ENCODE results near the gene STEEP1.

DNA sequence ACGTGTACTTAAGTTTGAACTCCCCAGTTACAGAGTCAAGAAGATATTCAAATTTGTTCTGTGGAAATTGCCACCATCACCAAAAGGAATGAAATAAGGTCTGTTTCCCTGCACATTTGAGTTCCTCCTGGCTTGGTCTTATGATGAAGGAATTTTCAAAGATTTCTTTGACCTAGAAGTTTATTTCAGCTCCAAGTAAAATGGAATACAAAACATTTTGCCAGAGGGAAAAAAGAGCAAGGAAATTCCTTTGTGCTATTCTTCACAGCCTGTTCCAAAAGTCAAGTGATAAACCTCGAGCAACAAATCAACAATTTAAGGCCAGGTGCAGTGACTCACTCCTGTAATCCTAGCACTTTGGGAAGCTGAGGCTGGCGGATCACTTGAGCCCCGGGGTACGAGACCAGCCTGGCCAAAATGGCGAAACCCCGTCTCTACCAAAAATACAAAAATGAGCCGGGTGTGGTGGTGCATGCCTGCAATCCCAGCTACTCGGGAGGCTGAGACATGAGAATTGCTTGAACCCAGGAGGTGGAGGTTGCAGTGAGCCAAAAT is 37.6 kb upstream of the STEEP1 start:
- TF ChIP-seq, protein P1, sequence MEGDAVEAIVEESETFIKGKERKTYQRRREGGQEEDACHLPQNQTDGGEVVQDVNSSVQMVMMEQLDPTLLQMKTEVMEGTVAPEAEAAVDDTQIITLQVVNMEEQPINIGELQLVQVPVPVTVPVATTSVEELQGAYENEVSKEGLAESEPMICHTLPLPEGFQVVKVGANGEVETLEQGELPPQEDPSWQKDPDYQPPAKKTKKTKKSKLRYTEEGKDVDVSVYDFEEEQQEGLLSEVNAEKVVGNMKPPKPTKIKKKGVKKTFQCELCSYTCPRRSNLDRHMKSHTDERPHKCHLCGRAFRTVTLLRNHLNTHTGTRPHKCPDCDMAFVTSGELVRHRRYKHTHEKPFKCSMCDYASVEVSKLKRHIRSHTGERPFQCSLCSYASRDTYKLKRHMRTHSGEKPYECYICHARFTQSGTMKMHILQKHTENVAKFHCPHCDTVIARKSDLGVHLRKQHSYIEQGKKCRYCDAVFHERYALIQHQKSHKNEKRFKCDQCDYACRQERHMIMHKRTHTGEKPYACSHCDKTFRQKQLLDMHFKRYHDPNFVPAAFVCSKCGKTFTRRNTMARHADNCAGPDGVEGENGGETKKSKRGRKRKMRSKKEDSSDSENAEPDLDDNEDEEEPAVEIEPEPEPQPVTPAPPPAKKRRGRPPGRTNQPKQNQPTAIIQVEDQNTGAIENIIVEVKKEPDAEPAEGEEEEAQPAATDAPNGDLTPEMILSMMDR (IDR thresholded peaks at IDR 0.05), result no peak
- TF ChIP-seq, protein P2, sequence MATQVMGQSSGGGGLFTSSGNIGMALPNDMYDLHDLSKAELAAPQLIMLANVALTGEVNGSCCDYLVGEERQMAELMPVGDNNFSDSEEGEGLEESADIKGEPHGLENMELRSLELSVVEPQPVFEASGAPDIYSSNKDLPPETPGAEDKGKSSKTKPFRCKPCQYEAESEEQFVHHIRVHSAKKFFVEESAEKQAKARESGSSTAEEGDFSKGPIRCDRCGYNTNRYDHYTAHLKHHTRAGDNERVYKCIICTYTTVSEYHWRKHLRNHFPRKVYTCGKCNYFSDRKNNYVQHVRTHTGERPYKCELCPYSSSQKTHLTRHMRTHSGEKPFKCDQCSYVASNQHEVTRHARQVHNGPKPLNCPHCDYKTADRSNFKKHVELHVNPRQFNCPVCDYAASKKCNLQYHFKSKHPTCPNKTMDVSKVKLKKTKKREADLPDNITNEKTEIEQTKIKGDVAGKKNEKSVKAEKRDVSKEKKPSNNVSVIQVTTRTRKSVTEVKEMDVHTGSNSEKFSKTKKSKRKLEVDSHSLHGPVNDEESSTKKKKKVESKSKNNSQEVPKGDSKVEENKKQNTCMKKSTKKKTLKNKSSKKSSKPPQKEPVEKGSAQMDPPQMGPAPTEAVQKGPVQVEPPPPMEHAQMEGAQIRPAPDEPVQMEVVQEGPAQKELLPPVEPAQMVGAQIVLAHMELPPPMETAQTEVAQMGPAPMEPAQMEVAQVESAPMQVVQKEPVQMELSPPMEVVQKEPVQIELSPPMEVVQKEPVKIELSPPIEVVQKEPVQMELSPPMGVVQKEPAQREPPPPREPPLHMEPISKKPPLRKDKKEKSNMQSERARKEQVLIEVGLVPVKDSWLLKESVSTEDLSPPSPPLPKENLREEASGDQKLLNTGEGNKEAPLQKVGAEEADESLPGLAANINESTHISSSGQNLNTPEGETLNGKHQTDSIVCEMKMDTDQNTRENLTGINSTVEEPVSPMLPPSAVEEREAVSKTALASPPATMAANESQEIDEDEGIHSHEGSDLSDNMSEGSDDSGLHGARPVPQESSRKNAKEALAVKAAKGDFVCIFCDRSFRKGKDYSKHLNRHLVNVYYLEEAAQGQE (IDR thresholded peaks at IDR 0.05; ENCODE audit: insufficient read depth in 1 of 2, low read depth in 2 of 2, low read length in 1 of 2), result no peak
- no peak for TF ChIP-seq POLR2AphosphoS5 (IDR thresholded peaks at IDR 0.05; ENCODE audit: low read depth, low read length)
